HEK293T (cell line): ENCODE results near the gene LARP6.

Experiments
- BHLHE40 ChIP-seq: fragments of 450-650 bp; IDR thresholded peaks from 2 replicates; pipeline ENCODE4 v1.6.1; 2016; ENCODE audit warnings: mild to moderate bottlenecking, moderate library complexity, borderline replicate concordance
- FOXK2 ChIP-seq: fragments of 450-650 bp; IDR thresholded peaks from 2 replicates; pipeline ENCODE4 v1.6.1; 2016; ENCODE audit warnings: mild to moderate bottlenecking
- FOXM1 ChIP-seq: fragments of 450-650 bp; IDR thresholded peaks from 2 replicates; pipeline ENCODE4 v1.6.1; 2017; ENCODE audit warnings: mild to moderate bottlenecking, borderline replicate concordance
- L3MBTL2 ChIP-seq: fragments of 450-650 bp; conservative IDR thresholded peaks from 2 replicates; pipeline ENCODE4 v1.6.1; 2016; ENCODE audit warnings: mild to moderate bottlenecking
- NFRKB ChIP-seq: fragments of 450-650 bp; IDR thresholded peaks from 2 replicates; pipeline ENCODE4 v1.6.1; 2016; ENCODE audit warnings: mild to moderate bottlenecking, moderate library complexity
- SP1 ChIP-seq: fragments of 450-650 bp; IDR thresholded peaks from 2 replicates; pipeline ENCODE4 v1.6.1; 2017
- SUZ12 ChIP-seq: fragments of 450-650 bp; IDR thresholded peaks from 2 replicates; pipeline ENCODE4 v1.6.1; 2016; ENCODE audit warnings: mild to moderate bottlenecking
- TARDBP ChIP-seq: fragments of 450-650 bp; IDR thresholded peaks from 2 replicates; pipeline ENCODE4 v1.6.1; 2016
- ZNF384 ChIP-seq: fragments of 450-650 bp; IDR thresholded peaks from 2 replicates; pipeline ENCODE4 v1.6.1; 2016

DNA sequence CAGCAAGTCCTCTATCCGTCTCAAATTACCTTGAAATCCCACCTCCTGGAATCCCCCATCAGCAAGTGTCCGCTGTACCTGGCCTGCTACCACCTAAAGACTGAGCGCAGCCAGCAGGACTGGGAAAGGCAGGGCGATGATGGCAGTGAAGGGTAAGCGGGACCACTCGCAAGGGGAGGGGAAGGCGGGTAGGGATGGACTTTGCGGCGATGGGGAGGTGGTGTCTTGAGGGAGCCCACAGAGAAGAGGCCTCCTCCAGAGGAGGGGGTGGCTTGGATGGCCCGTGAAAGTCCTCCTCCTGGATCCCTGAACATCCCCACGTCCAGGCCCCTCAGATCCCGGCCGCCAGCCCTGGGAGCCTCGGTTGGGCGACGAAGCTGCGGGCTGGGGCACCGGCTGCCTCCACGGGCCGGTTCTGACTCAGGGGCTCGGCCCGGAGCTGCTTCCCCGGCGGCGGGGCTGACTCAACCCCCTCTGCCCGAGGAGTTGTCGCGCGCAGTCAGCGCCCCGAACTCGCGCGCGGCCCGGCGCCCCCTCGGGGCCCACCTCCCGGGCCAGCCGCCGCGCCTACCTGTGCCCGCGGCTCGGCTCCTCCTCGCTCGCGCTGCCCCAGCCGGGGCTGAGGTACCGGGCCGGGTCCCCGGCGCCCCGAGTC, 512 bp downstream of the LARP6 start:
- TF ChIP-seq SUZ12 (no peak), FOXK2 (no peak), L3MBTL2 (no peak), FOXM1 (no peak), NFRKB (no peak), TARDBP (no peak), SP1 (no peak), ZNF384 (no peak), BHLHE40 (no peak)
